HG02588 (cell line): Measurements from ENCODE around the gene FGF23.

Source experiments
- ATAC-seq: cut with Tn5 transposase; IDR thresholded peaks from one replicate; pipeline ENCODE4 v1.9.1; 2021; ENCODE audit warnings: mild to moderate bottlenecking, moderate library complexity; ENCODE audit not compliant: unreplicated experiment

The FGF23 gene

GRCh38 chr12:4320497-4320852, 59.0 kb downstream of the FGF23 start:
- ATAC-seq = peak; percentile 27
